GM19463 (cell line): ENCODE data around the gene PSG5.
"Not testable (repeated sequence)": the region's sequence is repeated elsewhere in the genome, so short reads cannot be mapped to it uniquely, and the experiment has no call there.

Source experiments
- ATAC-seq: cut with Tn5 transposase; IDR thresholded peaks from one replicate; pipeline ENCODE4 v1.9.1; 2021; ENCODE audit warnings: mild to moderate bottlenecking, moderate library complexity; ENCODE audit not compliant: unreplicated experiment

Gene PSG5

DNA sequence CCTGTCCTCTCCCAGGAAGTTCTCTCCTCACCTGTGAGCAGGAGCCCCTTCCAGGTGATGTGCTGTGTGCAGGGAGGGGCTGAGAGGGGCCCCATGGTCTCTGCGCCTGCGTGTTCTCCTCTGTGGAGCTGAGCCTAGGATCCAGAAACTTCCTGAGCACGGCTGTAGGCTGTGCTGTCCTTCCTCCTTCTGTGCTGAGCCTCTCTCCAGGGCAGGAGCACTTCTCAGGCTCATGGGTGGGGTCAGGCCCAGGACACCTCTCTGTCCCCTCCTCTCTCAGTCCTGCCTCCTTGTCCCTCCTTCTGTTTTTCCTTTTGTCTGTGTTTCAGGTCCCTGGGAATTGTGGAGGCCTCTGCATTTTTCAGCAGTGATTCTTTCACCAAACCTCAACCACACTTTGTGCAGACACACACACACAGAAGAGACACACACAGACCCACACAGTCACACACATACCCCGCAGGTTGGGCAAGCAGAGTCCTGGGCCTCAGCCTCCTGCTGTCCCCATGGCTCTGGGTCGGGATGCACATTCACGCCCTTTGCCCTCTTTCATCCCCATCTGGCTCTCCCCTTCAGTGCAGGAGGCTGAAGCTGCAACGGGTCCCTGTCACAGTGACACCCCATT is at the start of gene PSG5:
Gene PSG5, minus strand, starts transcription at position 226 of the 625 bp plus-strand sequence. Its CDS starts 131 bp downstream, at position 95.
- ATAC-seq = not testable (repeated sequence)

GRCh38 chr19:43235686-43236085 is 49.4 kb upstream of the PSG5 start:
- not testable (repeated sequence) for ATAC-seq

DNA sequence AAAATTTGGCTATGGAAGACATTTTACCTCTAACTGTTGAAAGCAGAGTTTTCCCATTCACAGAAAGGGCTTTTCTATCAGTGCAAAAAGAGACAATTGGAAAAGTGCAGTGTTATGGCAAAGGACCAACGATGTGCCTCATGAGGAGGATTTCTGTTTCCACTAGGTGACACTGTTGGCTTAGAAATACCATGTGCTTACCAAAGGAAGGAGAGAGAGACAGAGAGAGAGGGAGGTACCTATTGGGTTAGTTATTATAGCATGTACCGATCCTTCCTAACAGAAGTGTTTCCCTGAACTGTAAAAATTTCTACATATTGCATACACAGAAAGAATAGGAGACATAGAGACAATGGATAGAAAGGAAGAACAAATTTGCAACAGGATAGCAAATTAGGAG is 43.0 kb upstream of the PSG5 start:
- ATAC-seq = no peak

DNA sequence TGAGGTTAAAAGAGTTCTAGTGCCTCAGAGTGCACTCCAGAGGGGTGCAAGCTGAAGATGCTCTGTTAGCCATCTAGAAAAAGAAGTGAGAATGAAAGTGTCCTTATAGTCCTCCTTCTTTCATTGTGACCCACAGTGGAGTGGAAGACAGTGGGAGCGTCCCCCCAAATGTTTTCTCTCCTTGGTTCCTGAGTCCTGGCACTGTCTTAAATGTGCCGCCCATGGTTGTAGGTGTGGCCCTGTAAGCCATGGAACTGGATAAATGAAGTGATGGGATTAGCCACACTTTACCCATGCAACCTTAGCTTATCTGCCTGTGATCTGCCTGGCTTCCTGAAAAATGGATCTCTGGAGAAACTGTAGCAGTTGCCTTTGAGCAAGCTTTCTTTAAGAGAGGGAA is 42.4 kb upstream of the PSG5 start:
- not testable (repeated sequence) for ATAC-seq

DNA sequence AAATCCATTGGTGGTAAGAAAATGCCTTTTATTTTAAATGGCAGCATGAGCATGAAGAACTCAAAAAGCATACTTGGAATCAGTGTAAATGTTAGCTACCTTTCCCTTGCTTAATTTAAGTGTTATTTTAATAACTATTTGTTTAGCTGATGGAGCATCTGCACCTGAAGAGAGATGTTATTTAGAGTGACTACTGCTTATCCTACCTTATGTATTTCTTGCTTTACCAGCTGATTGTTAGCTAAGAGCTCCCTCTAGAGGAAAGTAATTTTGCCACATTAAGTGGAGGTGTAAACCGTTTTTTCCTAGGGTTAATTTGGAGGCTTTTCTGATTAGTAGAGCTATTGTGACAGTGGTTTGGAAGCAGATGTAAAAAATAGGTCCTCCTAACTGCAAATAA is 40.6 kb upstream of the PSG5 start:
- ATAC-seq = not testable (repeated sequence)

DNA sequence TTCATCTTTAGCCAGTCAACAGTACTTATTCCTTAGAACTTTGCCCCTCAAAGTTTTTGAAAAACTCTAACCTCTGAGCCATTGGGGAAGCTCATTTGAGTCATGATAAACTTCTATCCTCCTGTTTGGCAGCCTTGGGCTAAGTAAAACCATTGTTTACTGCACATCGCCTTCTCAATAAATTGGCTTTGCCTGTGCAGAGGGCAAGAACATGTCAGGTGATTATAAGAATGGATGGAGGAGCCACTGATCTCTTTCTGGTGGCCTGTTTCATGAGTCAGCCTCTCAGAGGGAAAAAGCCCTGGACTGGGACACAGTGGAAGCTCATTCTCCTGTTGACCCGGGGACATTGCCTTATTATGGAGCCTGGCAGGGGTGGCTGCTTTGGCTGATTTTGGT is 38.5 kb upstream of the PSG5 start:
- no peak for ATAC-seq

DNA sequence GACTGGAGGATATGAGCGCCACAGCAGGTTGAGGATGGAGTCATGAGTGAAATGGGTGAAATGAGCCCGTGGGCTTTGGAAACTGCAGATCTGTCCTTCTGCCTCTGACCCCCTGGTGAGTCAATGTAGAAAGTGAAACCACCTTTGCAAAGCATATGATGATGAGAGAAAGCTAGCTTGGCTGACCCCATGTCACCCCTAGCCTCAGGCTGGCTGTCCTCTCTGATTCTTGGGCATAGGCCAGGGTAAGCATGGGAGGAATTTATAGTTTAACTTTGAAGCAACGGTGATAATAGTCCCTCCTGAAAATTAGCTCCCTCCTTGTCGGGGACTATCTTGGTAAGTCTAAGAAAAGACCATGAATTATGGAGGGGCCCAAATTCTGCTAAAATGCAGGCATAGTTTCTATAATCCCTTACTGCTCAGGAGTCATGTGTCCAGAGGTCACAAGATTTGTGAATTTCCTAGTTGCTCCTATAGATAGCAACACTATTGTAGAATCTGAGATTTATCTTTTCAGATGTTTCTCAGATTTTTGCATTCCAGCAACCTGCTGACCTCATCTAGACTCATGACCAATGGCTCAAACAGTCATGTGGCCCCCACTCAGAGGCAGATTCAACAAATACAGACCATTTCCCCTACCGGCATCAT is 38.0 kb upstream of the PSG5 start:
- not testable (repeated sequence) for ATAC-seq

GRCh38 chr19:43221891-43222290 is 35.6 kb upstream of the PSG5 start:
- ATAC-seq = not testable (repeated sequence)

DNA sequence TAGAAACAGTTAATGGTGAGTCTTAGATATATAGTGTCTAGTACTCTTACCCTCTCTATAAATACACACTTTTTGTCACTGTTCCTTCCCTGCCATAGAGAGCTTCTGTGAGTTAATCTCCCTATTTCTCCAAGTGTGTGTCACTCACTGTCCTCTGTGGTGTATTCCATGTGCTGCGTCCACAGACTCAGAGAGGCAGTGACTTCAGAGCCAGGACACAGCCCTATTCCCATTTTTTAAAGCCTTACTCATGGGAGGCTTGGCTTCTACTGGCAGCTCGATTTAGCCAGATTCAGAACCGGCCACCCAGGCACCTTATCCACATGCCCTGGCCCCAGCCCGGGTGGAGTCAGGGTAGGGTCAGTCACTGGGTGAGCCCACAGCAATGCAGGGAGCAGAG is 32.8 kb upstream of the PSG5 start:
- ATAC-seq = not testable (repeated sequence)

- ATAC-seq = not testable (repeated sequence)
Measured at GRCh38 chr19:43215881-43216280, 29.5 kb upstream of the PSG5 start.

DNA sequence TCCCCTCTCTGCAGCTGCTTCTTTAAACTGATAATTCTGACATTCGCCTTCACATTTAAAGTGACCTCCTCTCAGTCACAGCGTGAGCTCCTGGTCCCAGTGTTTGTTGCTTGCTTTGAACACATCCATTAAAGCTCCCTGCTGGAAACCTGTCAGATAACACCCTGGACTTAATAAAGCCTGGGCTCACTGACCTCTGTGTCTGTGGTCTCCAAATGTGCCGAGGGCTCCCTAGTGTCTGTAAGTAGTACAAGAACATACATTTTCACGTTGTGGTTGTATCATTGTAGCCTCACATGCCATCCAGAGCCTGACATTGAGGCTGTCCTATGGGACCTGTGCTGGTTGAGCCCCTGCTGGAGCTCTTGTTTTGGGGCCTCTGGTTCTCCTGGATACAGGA is 21.7 kb upstream of the PSG5 start:
- ATAC-seq = no peak

DNA sequence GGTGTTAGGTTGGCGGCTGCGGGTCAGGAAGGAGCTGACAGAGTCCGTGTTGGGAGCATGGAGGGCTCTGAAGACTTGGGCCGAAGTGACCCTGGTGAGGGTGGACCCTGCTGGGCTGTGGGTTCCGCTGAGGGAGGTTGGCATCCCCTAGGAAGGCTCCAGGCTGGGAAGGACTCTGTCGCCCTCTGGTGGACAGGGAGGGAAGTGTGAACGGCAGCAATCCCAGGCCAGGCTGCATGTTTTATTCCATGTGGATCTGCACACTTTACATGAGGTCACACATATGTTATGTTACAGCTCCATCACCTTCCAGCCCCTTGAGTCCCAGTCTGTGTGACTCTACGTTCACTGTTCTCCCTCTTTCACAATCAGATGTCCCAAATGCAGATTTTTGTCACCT is 20.8 kb upstream of the PSG5 start:
- not testable (repeated sequence) for ATAC-seq

GRCh38 chr19:43205471-43206105 is 19.3 kb upstream of the PSG5 start, which contains the start of gene PSG4:
Gene PSG4, minus strand, starts transcription at chr19:43205638. Its CDS starts 102 bp downstream, at chr19:43205536.
- ATAC-seq = not testable (repeated sequence)

DNA sequence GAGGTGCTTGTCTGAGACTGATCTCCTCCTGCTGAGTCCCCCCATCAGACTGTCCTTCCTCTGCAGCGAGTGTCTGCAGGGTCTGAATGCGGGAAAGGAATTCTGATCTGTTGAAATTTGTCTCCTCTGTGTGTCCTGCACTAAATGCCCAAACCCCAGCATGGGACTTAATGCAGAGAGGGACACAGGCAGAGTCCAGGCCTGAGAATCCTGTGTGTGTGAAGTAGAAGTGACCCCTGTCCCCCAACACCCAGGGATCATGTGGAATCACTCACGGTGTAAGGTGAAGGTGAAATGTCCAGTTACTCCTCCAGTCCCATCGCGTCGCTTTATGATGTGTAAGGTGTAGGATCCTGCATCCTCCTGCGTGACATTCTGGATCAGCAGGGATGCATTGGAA is 17.3 kb upstream of the PSG5 start:
- not testable (repeated sequence) for ATAC-seq

DNA sequence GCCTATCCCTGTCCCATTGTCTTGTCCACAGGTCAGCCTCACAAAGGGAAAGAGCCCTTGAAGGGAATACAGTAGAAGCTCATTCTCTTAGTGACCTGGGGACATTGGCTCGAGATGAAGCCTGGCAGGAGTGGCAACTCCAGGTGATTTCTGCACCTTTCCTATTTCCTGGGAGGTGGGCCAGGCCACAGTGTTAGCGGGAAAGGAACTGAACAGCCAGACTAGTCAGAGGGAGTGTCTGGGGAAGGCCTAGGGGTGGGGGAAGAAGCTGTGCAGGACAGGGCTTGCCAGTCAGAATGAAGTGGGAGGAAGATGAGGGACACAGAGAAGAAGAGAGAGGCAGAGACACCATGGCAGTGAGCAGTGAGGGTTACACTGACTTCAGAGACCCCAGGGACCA is 15.6 kb upstream of the PSG5 start:
- ATAC-seq = not testable (repeated sequence)

GRCh38 chr19:43201337-43201801 is 15.0 kb upstream of the PSG5 start:
- ATAC-seq = not testable (repeated sequence)

DNA sequence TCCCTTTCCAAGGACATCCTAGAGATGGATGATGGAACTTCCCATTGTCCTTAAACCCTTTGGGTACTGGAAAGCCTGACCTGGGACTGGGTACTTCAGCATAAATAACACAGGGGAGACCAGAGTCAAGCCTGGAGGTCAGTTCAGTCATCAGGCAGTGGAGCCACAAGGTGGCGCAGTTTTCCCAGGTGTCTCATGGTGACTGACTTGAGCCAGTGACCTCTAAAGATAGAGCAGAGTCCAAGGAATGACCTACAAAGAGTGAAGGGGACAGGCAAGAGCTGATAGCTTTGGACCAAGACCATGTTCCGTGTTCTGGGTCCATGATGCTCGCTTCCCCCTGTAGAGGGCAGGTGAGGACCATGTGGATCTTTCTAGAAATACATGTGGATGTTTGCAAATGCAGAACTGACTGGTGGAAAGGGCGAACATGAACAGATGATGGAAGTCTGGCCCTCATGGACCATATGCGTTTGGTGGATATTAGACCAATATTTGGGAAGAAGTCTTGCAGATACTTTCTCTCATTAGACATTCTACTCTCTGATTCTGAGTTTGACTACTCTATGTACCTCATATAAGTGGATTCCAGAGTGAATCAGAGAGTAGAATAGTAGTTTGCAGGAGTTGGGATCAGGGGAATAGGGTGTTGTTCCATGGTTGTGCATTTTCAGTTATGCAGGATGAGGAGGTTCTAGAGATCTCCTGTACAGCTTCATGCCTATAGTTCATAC is 12.5 kb upstream of the PSG5 start:
- ATAC-seq = not testable (repeated sequence)

- ATAC-seq = not testable (repeated sequence)
Measured at GRCh38 chr19:43197666-43198397, 11.5 kb upstream of the PSG5 start.

DNA sequence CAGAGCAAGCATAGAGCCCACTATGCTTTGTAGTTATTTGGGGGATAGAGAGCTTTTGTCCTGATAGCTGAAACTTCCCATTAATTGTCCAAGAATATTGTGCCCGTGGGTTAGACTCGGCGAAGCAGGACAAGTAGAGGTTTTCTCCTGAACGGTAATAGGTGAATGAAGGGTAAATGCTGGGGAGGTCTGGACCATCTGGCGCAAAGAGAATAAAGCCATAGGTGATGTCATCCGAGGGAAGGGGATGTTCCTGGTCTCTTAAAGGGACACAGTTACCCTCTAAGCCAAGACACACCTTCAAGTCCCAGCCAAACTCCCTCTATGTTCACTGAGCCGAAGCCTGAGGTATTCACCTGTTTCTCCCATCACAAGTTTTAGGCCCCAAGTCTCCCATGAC is 8.1 kb upstream of the PSG5 start:
- not testable (repeated sequence) for ATAC-seq

DNA sequence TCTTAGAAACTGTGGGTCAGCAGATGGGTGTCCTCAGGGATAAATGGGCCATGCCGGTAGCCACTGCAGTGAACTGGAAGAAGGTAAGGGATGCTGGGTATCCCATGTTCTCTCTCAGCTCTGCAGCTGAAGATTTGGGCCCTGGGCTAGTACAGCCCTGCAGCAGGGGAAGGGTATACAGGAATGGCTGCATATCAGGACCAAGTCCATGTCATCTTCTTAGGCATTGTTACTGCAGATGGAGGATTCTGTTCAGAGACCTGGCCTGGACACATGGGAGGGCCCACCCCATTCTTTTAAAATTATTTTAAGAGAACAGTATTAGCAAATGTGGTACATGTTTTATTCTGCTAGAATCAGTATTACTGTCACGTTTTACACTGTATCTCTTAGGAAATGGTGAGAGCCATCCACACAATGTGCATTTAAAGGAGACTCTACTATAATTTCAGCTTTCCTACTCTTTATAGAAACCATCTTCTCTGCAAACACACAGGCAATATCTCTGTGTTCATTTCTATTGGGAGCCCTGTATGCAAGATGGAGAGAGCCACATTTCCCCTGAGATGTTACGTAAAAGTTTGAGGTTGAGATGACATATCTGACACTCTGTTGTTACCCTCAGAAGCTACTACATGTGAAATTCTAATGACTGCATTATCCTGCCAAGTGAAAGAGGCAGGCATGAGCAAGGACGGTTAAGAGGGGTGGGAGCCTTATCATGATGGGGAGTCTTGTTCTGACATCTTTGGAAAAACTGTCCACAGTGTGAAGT is 6.2 kb upstream of the PSG5 start:
- ATAC-seq = not testable (repeated sequence)
